GM13976 (cell line): Measurements from ENCODE around the gene C2CD5.

Experiments
- DNase-seq: peaks from one replicate; pipeline ENCODE4 v3.0.0; 2012; ENCODE audit warnings: low spot score
- CTCF ChIP-seq: IDR thresholded peaks from 2 replicates; pipeline ENCODE4 v1.5.1; 2012; ENCODE audit warnings: borderline replicate concordance, mild to moderate bottlenecking; ENCODE audit not compliant: insufficient read depth; ENCODE audit errors: extremely low read depth, missing control alignments, control extremely low read depth
- in situ Hi-C: fragments of 300-500 bp; cut with MboI; formaldehyde crosslinking; loops from one replicate; pipeline ENCODE4 v1.12.0; 2022; ENCODE audit warnings: low sequenced_read_pairs, mixed read lengths, inconsistent platforms; ENCODE audit not compliant: unreplicated experiment

The C2CD5 gene

DNA sequence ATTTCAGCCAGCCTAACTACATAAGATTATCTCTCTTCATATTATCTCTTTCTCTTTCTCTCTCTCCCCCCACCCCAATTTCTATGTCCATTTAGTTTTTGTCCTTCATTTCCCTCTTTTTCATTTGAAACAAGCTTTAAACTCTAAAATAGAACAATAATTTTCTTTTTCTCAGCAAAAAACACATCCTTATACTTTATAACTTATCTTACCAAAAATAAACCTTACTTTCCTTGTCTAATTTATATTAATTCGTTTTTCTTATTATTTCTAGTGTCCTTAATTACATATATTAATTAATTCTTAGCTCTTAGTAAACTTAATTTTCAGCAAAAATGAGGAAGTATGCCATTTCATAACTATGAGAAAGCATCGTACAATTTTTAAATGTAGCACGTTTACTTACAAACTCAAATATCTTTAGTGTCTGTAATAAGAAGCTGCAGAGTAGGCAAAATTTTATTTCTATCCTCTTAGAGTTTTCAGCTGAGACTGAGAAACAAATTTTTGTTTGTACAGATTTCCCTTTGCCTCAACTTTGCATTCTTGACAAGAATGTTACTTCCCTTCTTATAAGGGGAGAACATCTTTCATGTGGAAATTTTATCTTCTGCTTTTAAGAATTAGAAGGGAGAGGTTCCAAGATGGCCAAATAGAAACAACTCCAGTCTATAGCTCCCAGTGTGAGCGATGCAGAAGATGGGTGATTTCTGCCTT lies 144.7 kb downstream of the C2CD5 start:
- DNase-seq, result no peak
- TF ChIP-seq CTCF, result no peak
- in situ Hi-C loops, result no loop called here
